Spleen (tissue), 11 donors: ENCODE measurements around the gene ENOX1. TPM values are rescaled to one million over a fixed set of nuclear protein-coding genes. Genes with fewer than 3 reads are reported as not detected.

ENCODE experiments used
- DNase-seq: peaks from one replicate; pipeline ENCODE4 v3.0.0-alpha.2; 2020
- H3K27ac ChIP-seq, 8 donors: fragments of 200-600 bp; sonication (generic) in 7 of 8; 1 replicate in 4 of 8; 2 replicates in 4 of 8; pipeline versions ENCODE4 v1.5.0 to v1.8.0; 2016 to 2021; ENCODE audit warnings: inconsistent platforms in 4 of 8, mild to moderate bottlenecking in 4 of 8, moderate library complexity in 1 of 8
- H3K27me3 ChIP-seq, 7 donors: fragments of 200-600 bp; sonication (generic) in 6 of 7; replicated peaks in 1 of 7; 1 replicate in 4 of 7; 2 replicates in 3 of 7; pipeline versions ENCODE4 v1.5.0 to v1.8.0; 2016 to 2021; ENCODE audit warnings: inconsistent platforms in 3 of 7, mild to moderate bottlenecking in 1 of 7
- H3K36me3 ChIP-seq, 6 donors: fragments of 200-600 bp; sonication (generic) in 5 of 6; 1 replicate in 4 of 6; 2 replicates in 2 of 6; pipeline versions ENCODE4 v1.5.0 to v1.8.0; 2016 to 2021; ENCODE audit warnings: inconsistent platforms in 2 of 6
- H3K4me1 ChIP-seq, 6 donors: fragments of 200-600 bp; sonication (generic) in 5 of 6; 1 replicate in 3 of 6; 2 replicates in 3 of 6; pipeline versions ENCODE4 v1.5.0 to v1.8.0; 2016 to 2021; ENCODE audit warnings: inconsistent platforms in 3 of 6
- H3K4me3 ChIP-seq, 8 donors: fragments of 200-600 bp; sonication (generic) in 7 of 8; 1 replicate in 4 of 8; 2 replicates in 4 of 8; pipeline versions ENCODE4 v1.5.0 to v1.8.0; 2016 to 2021; ENCODE audit warnings: inconsistent platforms in 4 of 8, mild to moderate bottlenecking in 4 of 8, moderate library complexity in 2 of 8
- H3K9me3 ChIP-seq, 8 donors: fragments of 200-600 bp; sonication (generic) in 7 of 8; 1 replicate in 4 of 8; 2 replicates in 4 of 8; pipeline versions ENCODE4 v1.5.0 to v1.8.0; 2016 to 2021; ENCODE audit warnings: inconsistent platforms in 4 of 8
- CTCF ChIP-seq, 11 experiments: fragments of 200-600 bp in 7 of 11; fragments of 450-650 bp in 4 of 11; sonication (generic) in 4 of 11; IDR thresholded peaks in 8 of 11; conservative IDR thresholded peaks in 3 of 11; 1 replicate in 7 of 11; 2 replicates in 4 of 11; pipeline versions ENCODE4 v1.4.0 to v1.8.0; 2016 to 2021; ENCODE audit warnings: antibody characterized with exemption in 11 of 11, inconsistent platforms in 4 of 11, mild to moderate bottlenecking in 1 of 11
- POLR2A ChIP-seq, 3 donors: fragments of 450-650 bp; IDR thresholded peaks; one replicate each; pipeline ENCODE4 v1.5.1; 2017; ENCODE audit warnings: antibody characterized with exemption in 3 of 3, mild to moderate bottlenecking in 1 of 3
- POLR2AphosphoS5 ChIP-seq, 3 donors: sonication (generic); formaldehyde crosslinking; IDR thresholded peaks; one replicate each; pipeline ENCODE4 v1.5.1; 2017; ENCODE audit warnings: antibody characterized with exemption in 3 of 3
- WGBS, 5 donors: extraction: QIAGEN DNeasy Blood & Tissue Kit in 3 of 5; methylation state at CpG; one replicate each; pipeline versions ENCODE4 v1.1.5 to v1.1.7; 2013 to 2018; 5-methylcytosine and 5-hydroxymethylcytosine counted together
- intact Hi-C: fragments of 100-400 bp; cut with DNase I; formaldehyde crosslinking; loops from one replicate; pipeline ENCODE4 v1.15.0; 2023; ENCODE audit warnings: low total_unique reads
- polyA plus RNA-seq, 3 donors: library from polyadenylated mRNA; stranded (reverse); fragments of 200-250 nt; gene quantifications; one replicate each; pipeline ENCODE4 v1.2.1, GENCODE V29; 2013
- total RNA-seq, 7 donors: library from RNA; depleted of rRNA in 3 of 7; stranded (reverse); fragments of >200 nt in 3 of 7; fragmentation: NEBNext Ultra II Directional in 4 of 7; extraction: Animal tissue kit (Norgen Biotek cat#: 25700) in 4 of 7; gene quantifications; one replicate each; pipeline versions ENCODE4 v1.1.0 to v1.2.1, GENCODE V29; 2016 to 2021
- donor health status: healthy with polysubstance abuse.
- donor health status: DM: no; HTN: no; CAD: no; lungs with moderate emphysema.
- donor health status: DM: no; HTN: no; CAD: no.
- donor health status: Bipolar disorder and iron deficiency.
- donor health status: healthy.
- donor health status: DM: no; HTN: no; CAD: no.
- donor health status: DM: yes; HTN: yes; CAD: no.

The ENOX1 gene
- total and polyA plus RNA-seq, 10 donors: 0.42 to 1.3 (median 0.54) TPM; not detected in 1

DNA sequence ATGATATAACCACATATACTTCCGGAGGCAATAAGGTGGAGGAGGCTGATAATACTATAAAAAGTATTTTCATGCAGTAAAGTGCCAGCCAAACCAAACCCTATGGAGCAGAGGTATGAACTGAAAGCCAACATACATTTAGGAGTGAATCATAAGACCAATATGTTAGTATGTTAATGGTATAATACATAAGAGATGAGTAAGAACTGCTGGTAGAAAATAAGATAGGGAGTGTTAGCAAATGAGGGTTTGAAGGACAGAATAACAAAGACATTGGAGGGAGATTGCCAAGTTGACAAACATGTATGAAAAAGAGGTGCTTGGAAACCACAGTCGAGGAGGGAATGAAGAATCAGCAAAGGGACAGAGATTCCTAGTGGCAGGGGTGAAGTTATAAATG, 10.8 kb downstream of the ENOX1 start:
- no peak for TF ChIP-seq CTCF (IDR thresholded peaks at IDR 0.05 in 8 of 11, conservative IDR thresholded peaks at IDR 0.05 in 3 of 11)
- no peak for TF ChIP-seq POLR2A (IDR thresholded peaks at IDR 0.05)
- no peak for TF ChIP-seq POLR2AphosphoS5 (IDR thresholded peaks at IDR 0.05)
- intact Hi-C loops: no loop called here
- no peak overlapping the region for H3K4me3 ChIP-seq
- 66 to 85% (median 81%) methylated on average over 2 of the region's 2 CpGs for WGBS, 5 donors
- no peaks in the 10 kb centered on the region for H3K27me3 ChIP-seq
- DNase-seq: no peak
- no peak overlapping the region for H3K27ac ChIP-seq
- H3K36me3 ChIP-seq: no peaks in the 10 kb centered on the region
- H3K9me3 ChIP-seq: no peaks in the 10 kb centered on the region
- no peaks in the 10 kb centered on the region for H3K4me1 ChIP-seq

DNA sequence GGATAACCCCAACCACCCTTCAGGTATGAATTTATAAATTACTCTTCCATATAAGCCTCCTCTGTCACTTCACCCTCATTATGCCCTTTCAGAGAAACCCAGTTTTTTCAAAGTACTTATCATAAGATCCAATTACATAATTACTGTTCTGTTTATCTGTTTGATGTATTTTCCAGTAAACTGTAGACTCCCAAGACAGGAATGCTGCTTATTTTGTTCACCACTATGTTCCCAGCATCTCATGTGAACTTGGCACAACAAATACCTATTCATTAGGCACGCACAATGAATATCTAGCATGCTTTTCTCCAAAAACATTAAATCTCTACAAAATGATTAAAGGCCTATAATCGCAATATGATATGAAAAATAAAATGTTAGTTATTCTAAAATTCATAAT, 13.2 kb downstream of the ENOX1 start:
- no peaks in the 10 kb centered on the region for H3K27me3 ChIP-seq
- DNase-seq: no peak
- no peaks in the 10 kb centered on the region for H3K4me1 ChIP-seq
- H3K4me3 ChIP-seq: no peak overlapping the region
- H3K27ac ChIP-seq: no peak overlapping the region
- 83 to 92% (median 88%) methylated on average over 2 of the region's 2 CpGs for WGBS, 5 donors
- intact Hi-C loops: no loop called here
- TF ChIP-seq CTCF (IDR thresholded peaks at IDR 0.05 in 8 of 11, conservative IDR thresholded peaks at IDR 0.05 in 3 of 11): no peak
- no peak for TF ChIP-seq POLR2A (IDR thresholded peaks at IDR 0.05)
- no peak for TF ChIP-seq POLR2AphosphoS5 (IDR thresholded peaks at IDR 0.05)
- no peaks in the 10 kb centered on the region for H3K36me3 ChIP-seq
- H3K9me3 ChIP-seq: no peaks in the 10 kb centered on the region

- no peak overlapping the region for H3K4me3 ChIP-seq
- TF ChIP-seq POLR2AphosphoS5 (IDR thresholded peaks at IDR 0.05): no peak
- no peak for TF ChIP-seq CTCF (IDR thresholded peaks at IDR 0.05 in 8 of 11, conservative IDR thresholded peaks at IDR 0.05 in 3 of 11)
- TF ChIP-seq POLR2A (IDR thresholded peaks at IDR 0.05): no peak
- WGBS, 5 donors: 72 to 91% (median 83%) methylated on average over 3 of the region's 3 CpGs
- no peaks in the 10 kb centered on the region for H3K9me3 ChIP-seq
- H3K27me3 ChIP-seq: no peaks in the 10 kb centered on the region
- DNase-seq: no peak
- intact Hi-C loops: no loop called here
- no peaks in the 10 kb centered on the region for H3K4me1 ChIP-seq
- H3K27ac ChIP-seq: no peak overlapping the region
- H3K36me3 ChIP-seq: no peaks in the 10 kb centered on the region
Measured at GRCh38 chr13:43770871-43771270, 15.9 kb downstream of the ENOX1 start.

DNA sequence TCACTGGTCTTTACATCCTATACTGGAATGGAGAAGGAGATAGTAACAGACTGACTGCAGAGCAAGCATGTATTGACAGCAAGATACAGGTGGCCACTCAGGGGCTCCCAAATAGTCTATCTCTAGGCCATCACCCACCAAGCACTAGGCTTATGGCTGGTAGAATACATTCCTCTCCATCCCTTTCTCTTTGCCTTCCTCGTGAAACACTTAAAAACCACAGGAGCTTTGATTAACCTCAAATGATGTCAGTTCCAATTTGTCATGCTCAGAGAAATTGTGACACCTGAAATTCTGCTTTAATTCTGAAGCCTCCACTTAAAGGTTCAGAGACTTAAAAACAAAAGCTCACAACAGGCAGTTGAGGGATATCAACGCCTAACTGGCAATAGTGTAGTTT, 17.2 kb downstream of the ENOX1 start:
- no peak for TF ChIP-seq POLR2AphosphoS5 (IDR thresholded peaks at IDR 0.05)
- TF ChIP-seq CTCF (IDR thresholded peaks at IDR 0.05 in 8 of 11, conservative IDR thresholded peaks at IDR 0.05 in 3 of 11): no peak
- TF ChIP-seq POLR2A (IDR thresholded peaks at IDR 0.05): no peak
- Histone ChIP-seq H3K27ac (no peak overlapping the region), H3K9me3 (no peaks in the 10 kb centered on the region), H3K4me3 (no peak overlapping the region), H3K27me3 (no peaks in the 10 kb centered on the region), H3K36me3 (no peaks in the 10 kb centered on the region), H3K4me1 (no peaks in the 10 kb centered on the region)
- 55 to 65% (median 62%) methylated on average over 2 of the region's 2 CpGs for WGBS, 5 donors
- DNase-seq: no peak
- intact Hi-C loops: no loop called here
